H1 (cell line): ENCODE results near the gene TPRG1L. TPM values are rescaled to one million over a fixed set of nuclear protein-coding genes. Genes with fewer than 3 reads are reported as not detected.

Experiments used
- CTCF ChIA-PET: fragments of 300-600 bp; sonication (Branson Sonifier 250); formaldehyde crosslinking; loops from one replicate; lab custom pipeline; 2021; ENCODE audit not compliant: partially characterized antibody; lab: Charles Lee
- POLR2A ChIA-PET: fragments of 300-600 bp; sonication (Branson Sonifier 250); formaldehyde crosslinking; loops from one replicate; lab custom pipeline; 2021; ENCODE audit warnings: inconsistent platforms; ENCODE audit not compliant: partially characterized antibody; lab: Charles Lee
- DNase-seq, 2 experiments: peaks; one replicate each; pipeline versions ENCODE4 v3.0.0 to v3.0.0-alpha.2; 2010 to 2022; ENCODE audit warnings: low spot score in 2 of 2, low read depth in 1 of 2, mixed read lengths in 1 of 2
- FAIRE-seq: peaks from 2 replicates; lab custom pipeline; 2011; peaks lifted over from hg19 to GRCh38; lab: Jason Lieb, UNC
- H2AFZ ChIP-seq: 2 replicates; pipeline ENCODE4 v1.8.1; 2012; ENCODE audit warnings: low read length, inconsistent platforms
- H2AK5ac ChIP-seq: 2 replicates; pipeline ENCODE4 v1.6.1; 2013; ENCODE audit warnings: low read depth, low read length
- H2BK120ac ChIP-seq: replicated peaks from 2 replicates; pipeline ENCODE3; 2013; ENCODE audit warnings: low read depth, low read length, inconsistent platforms
- H2BK12ac ChIP-seq: 2 replicates; pipeline ENCODE4 v1.6.1; 2013; ENCODE audit warnings: low read depth, low read length
- H2BK15ac ChIP-seq: 2 replicates; pipeline ENCODE4 v1.6.1; 2013; ENCODE audit warnings: low read length
- H2BK20ac ChIP-seq: 2 replicates; pipeline ENCODE4 v1.6.1; 2013; ENCODE audit warnings: low read length
- H2BK5ac ChIP-seq: 2 replicates; pipeline ENCODE4 v1.6.1; 2013; ENCODE audit warnings: low read depth, low read length
- H3K14ac ChIP-seq: 2 replicates; pipeline ENCODE4 v1.6.1; 2013; ENCODE audit warnings: inconsistent platforms; ENCODE audit not compliant: insufficient read length
- H3K18ac ChIP-seq: 2 replicates; pipeline ENCODE4 v1.6.1; 2013; ENCODE audit warnings: low read length; ENCODE audit errors: extremely low read depth
- H3K23ac ChIP-seq: 2 replicates; pipeline ENCODE4 v1.6.1; 2013; ENCODE audit warnings: inconsistent platforms; ENCODE audit not compliant: insufficient read length
- H3K23me2 ChIP-seq: 2 replicates; pipeline ENCODE4 v1.6.1; 2013; ENCODE audit warnings: low read depth, low read length
- H3K27ac ChIP-seq: 2 replicates; pipeline ENCODE4 v1.6.1; 2011; ENCODE audit warnings: low read depth, low read length, inconsistent platforms
- H3K27me3 ChIP-seq, 4 experiments: replicated peaks in 1 of 4; 1 replicate in 1 of 4; 2 replicates in 3 of 4; pipeline versions ENCODE4 v1.6.1 to v1.8.1; 2011 to 2013; ENCODE audit warnings: low read length in 3 of 4, mild to moderate bottlenecking in 3 of 4, inconsistent platforms in 2 of 4, mixed read lengths in 2 of 4, moderate library complexity in 1 of 4; ENCODE audit not compliant: control insufficient read depth in 3 of 4, insufficient read depth in 3 of 4; ENCODE audit errors: extremely low read depth in 1 of 4
- H3K36me3 ChIP-seq, 4 experiments: 2 replicates each; pipeline versions ENCODE4 v1.6.1 to v1.8.1; 2011 to 2013; ENCODE audit warnings: mild to moderate bottlenecking in 4 of 4, low read length in 3 of 4, moderate library complexity in 2 of 4, control low read depth in 1 of 4, inconsistent platforms in 1 of 4; ENCODE audit not compliant: insufficient read depth in 4 of 4, control insufficient read depth in 2 of 4
- H3K4ac ChIP-seq: replicated peaks from 2 replicates; pipeline ENCODE3; 2013; ENCODE audit warnings: low read length, low read depth, mixed read lengths, inconsistent platforms; ENCODE audit not compliant: insufficient read length
- H3K4me1 ChIP-seq, 4 experiments: replicated peaks in 1 of 4; 1 replicate in 1 of 4; 2 replicates in 3 of 4; pipeline versions ENCODE4 v1.6.1 to v1.8.1; 2011 to 2013; ENCODE audit warnings: low read length in 3 of 4, inconsistent platforms in 2 of 4, mixed read lengths in 1 of 4; ENCODE audit not compliant: insufficient read depth in 4 of 4, control insufficient read depth in 3 of 4
- H3K4me2 ChIP-seq, 2 experiments: 2 replicates each; pipeline versions ENCODE4 v1.6.1 to v1.8.1; 2011 to 2013; ENCODE audit warnings: low read depth in 2 of 2, low read length in 2 of 2, control low read depth in 1 of 2, inconsistent platforms in 1 of 2, mild to moderate bottlenecking in 1 of 2; ENCODE audit not compliant: insufficient read depth in 1 of 2
- H3K4me3 ChIP-seq, 4 experiments: fragments of 200-600, 300-600 bp in 1 of 4; sonication (generic), shearing (Covaris generic), sonication (Bioruptor Twin) in 1 of 4; 2 replicates each; pipeline versions ENCODE4 v1.5.1 to v1.8.1; 2011 to 2016; ENCODE audit warnings: low read length in 4 of 4, low read depth in 3 of 4, control low read depth in 2 of 4, inconsistent platforms in 2 of 4, mild to moderate bottlenecking in 2 of 4, mixed read lengths in 1 of 4, moderate library complexity in 1 of 4; ENCODE audit not compliant: insufficient read depth in 2 of 4; ENCODE audit errors: extremely low read depth in 1 of 4
- H3K56ac ChIP-seq: replicated peaks from 2 replicates; pipeline ENCODE3; 2013; ENCODE audit warnings: low read depth, mild to moderate bottlenecking, mixed read lengths, low read length, inconsistent platforms; ENCODE audit not compliant: insufficient read length
- H3K79me1 ChIP-seq: 2 replicates; pipeline ENCODE4 v1.6.1; 2013; ENCODE audit warnings: low read depth, low read length, control low read depth
- H3K79me2 ChIP-seq, 2 experiments: 2 replicates each; pipeline versions ENCODE4 v1.6.1 to v1.8.1; 2012 to 2013; ENCODE audit warnings: low read length in 2 of 2, mild to moderate bottlenecking in 2 of 2, inconsistent platforms in 1 of 2; ENCODE audit not compliant: insufficient read depth in 2 of 2, control insufficient read depth in 1 of 2
- H3K9ac ChIP-seq, 4 experiments: replicated peaks in 1 of 4; 1 replicate in 1 of 4; 2 replicates in 3 of 4; pipeline versions ENCODE4 v1.6.1 to v1.8.1; 2011 to 2013; ENCODE audit warnings: low read depth in 3 of 4, low read length in 3 of 4, control low read depth in 2 of 4, mild to moderate bottlenecking in 2 of 4, moderate library complexity in 2 of 4, inconsistent platforms in 1 of 4; ENCODE audit errors: extremely low read depth in 1 of 4
- H3K9me3 ChIP-seq, 2 experiments: 2 replicates each; pipeline versions ENCODE4 v1.6.1 to v1.8.1; 2012 to 2013; ENCODE audit warnings: mild to moderate bottlenecking in 2 of 2, moderate library complexity in 2 of 2, control low read depth in 1 of 2, inconsistent platforms in 1 of 2, low read depth in 1 of 2, low read length in 1 of 2, mixed read lengths in 1 of 2; ENCODE audit not compliant: insufficient read depth in 2 of 2
- H4K20me1 ChIP-seq, 2 experiments: replicated peaks in 1 of 2; 2 replicates each; pipeline versions ENCODE3 to v1.8.1; 2011 to 2013; ENCODE audit warnings: inconsistent platforms in 2 of 2, low read length in 2 of 2, mild to moderate bottlenecking in 1 of 2; ENCODE audit not compliant: insufficient read depth in 2 of 2, control insufficient read depth in 1 of 2
- H4K5ac ChIP-seq: 2 replicates; pipeline ENCODE4 v1.6.1; 2013; ENCODE audit warnings: low read length, low read depth, mixed read lengths, inconsistent platforms; ENCODE audit not compliant: insufficient read length
- H4K8ac ChIP-seq: 2 replicates; pipeline ENCODE4 v1.8.0; 2013; ENCODE audit warnings: mild to moderate bottlenecking, moderate library complexity, low read length, inconsistent platforms; ENCODE audit not compliant: insufficient read depth; ENCODE audit errors: extremely low read depth
- H4K91ac ChIP-seq: replicated peaks from 2 replicates; pipeline ENCODE3; 2013; ENCODE audit warnings: low read length, mixed read lengths, inconsistent platforms; ENCODE audit not compliant: insufficient read length
- BACH1 ChIP-seq: IDR thresholded peaks from 2 replicates; pipeline ENCODE4 v1.6.1; 2012; ENCODE audit warnings: low read length, improper control_type of control experiment
- E2F6 ChIP-seq: IDR thresholded peaks from 2 replicates; pipeline ENCODE4 v1.6.1; 2012; ENCODE audit warnings: inconsistent platforms
- GABPA ChIP-seq: IDR thresholded peaks from 2 replicates; pipeline ENCODE4 v1.6.1; 2011; ENCODE audit warnings: mild to moderate bottlenecking, low read length, moderate library complexity, borderline replicate concordance; ENCODE audit not compliant: insufficient read depth
- JUN ChIP-seq: IDR thresholded peaks from 2 replicates; pipeline ENCODE4 v1.6.1; 2011; ENCODE audit warnings: low read depth, mild to moderate bottlenecking, improper control_type of control experiment, low read length
- KDM1A ChIP-seq: fragments of 200-600, 300-600 bp; sonication (generic); IDR thresholded peaks from 2 replicates; pipeline ENCODE4 v1.7.1; 2016; ENCODE audit warnings: mild to moderate bottlenecking, low read length, borderline replicate concordance
- KDM4A ChIP-seq: IDR thresholded peaks from one replicate; pipeline ENCODE4 v1.7.1; 2012; ENCODE audit warnings: low read depth, mild to moderate bottlenecking, moderate library complexity, low read length, inconsistent platforms; ENCODE audit not compliant: severe bottlenecking
- NANOG ChIP-seq: IDR thresholded peaks from 2 replicates; pipeline ENCODE4 v1.6.1; 2011; ENCODE audit warnings: low read length, low read depth, mild to moderate bottlenecking, inconsistent platforms; ENCODE audit not compliant: insufficient read depth, poor library complexity, severe bottlenecking
- RFX5 ChIP-seq: IDR thresholded peaks from 2 replicates; pipeline ENCODE4 v1.6.1; 2011; ENCODE audit warnings: low read depth, low read length, improper control_type of control experiment, borderline replicate concordance
- TCF12 ChIP-seq: IDR thresholded peaks from 2 replicates; pipeline ENCODE4 v1.6.1; 2011; ENCODE audit warnings: low read depth, mild to moderate bottlenecking, low read length
- WGBS, 2 experiments: shearing (Covaris generic) in 1 of 2; methylation state at CpG; one replicate each; pipeline versions ENCODE4 v1.1.6 to v1.1.7; 2013 to 2015; ENCODE audit warnings: low lambda C conversion rate in 2 of 2, mixed read lengths in 2 of 2, inconsistent platforms in 1 of 2, low coverage in 1 of 2, missing lambda C conversion rate in 1 of 2; ENCODE audit not compliant: insufficient replicate concordance in 2 of 2, insufficient coverage in 1 of 2, insufficient read length in 1 of 2; ENCODE audit errors: extremely low coverage in 1 of 2, missing lambda C conversion rate in 1 of 2; 5-methylcytosine and 5-hydroxymethylcytosine counted together
- polyA plus RNA-seq, 7 experiments: library from polyadenylated mRNA; depleted of rRNA in 3 of 7; stranded (reverse) in 5 of 7; unstranded in 2 of 7; fragments of >200 nt in 5 of 7; fragments of 200-250 nt in 2 of 7; gene quantifications; 1 replicate in 5 of 7; 2 replicates in 1 of 7; 4 replicates in 1 of 7; pipeline versions ENCODE4 v1.2.1 to v1.2.3, GENCODE V29; 2011 to 2013; ENCODE audit warnings: missing spikeins in 2 of 7, mixed read lengths in 2 of 7
- total RNA-seq: library from RNA; stranded (reverse); fragmentation: NEBNext Ultra II Directional; extraction: Animal tissue kit (Norgen Biotek cat#: 25700); gene quantifications from 2 replicates; pipeline ENCODE4 v1.2.1, GENCODE V29; 2021

The TPRG1L gene
- total and polyA plus RNA-seq, 2 of the 8 experiments (the other 6 are each of a cell fraction or from before 2014, with no cell fraction given): 21.7 to 22.3 TPM

DNA sequence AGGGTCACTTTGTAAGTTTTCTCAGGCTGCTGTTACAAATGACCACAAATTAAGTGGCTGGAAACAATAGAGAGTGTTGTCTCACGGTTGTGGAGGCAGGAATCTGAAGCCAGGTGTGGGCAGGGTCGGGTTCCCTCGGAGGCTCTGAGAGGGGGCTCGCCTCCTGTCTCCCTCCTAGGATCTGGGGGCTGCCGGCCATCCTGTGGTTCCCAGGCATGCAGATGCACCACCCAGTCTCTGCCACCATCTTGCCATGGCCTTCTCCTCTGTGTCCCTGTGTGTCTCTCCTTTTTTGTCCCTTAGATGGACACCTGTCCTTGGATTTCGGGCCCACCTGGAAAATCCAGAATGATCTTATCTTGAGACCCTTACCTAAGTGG lies 32.3 kb downstream of the TPRG1L start:
- Histone ChIP-seq H3K79me2 (no peaks in the 10 kb centered on the region), H3K9ac (no peak overlapping the region), H3K9me3 (no peaks in the 10 kb centered on the region), H3K36me3 (peaks cover 0 to 4% (median 0%) of the 10 kb centered on the region in 4 experiments; a peak in 1 of 8 replicates), H2BK120ac (no peak overlapping the region), H4K5ac (no peak overlapping the region), H4K91ac (no peak overlapping the region), H2AFZ (no peak overlapping the region), H3K14ac (no peak overlapping the region), H3K23me2 (peaks cover 5% of the 10 kb centered on the region; the same call in 1 of the 2 replicates), H3K79me1 (no peaks in the 10 kb centered on the region), H3K4me2 (no peak overlapping the region), H3K4me3 (no peak overlapping the region), H2AK5ac (no peak overlapping the region), H3K4me1 (peaks cover 0 to 7% (median 4%) of the 10 kb centered on the region in 4 experiments; a peak in 5 of 7 replicates), H3K4ac (no peak overlapping the region), H3K18ac (no peak overlapping the region), H3K23ac (no peak overlapping the region), H2BK15ac (no peak overlapping the region), H2BK20ac (no peak overlapping the region), H4K8ac (no peak overlapping the region), H3K56ac (no peak overlapping the region), H2BK12ac (no peak overlapping the region), H4K20me1 (no peaks in the 10 kb centered on the region), H3K27me3 (peaks cover 28 to 50% (median 45%) of the 10 kb centered on the region in 4 experiments), H3K27ac (no peak overlapping the region), H2BK5ac (no peak overlapping the region)
- ChIA-PET CTCF (interaction anchor here (1.2 to 1.8 kb wide), 2 partner anchors 10 to 38 kb away, joined by 3 to 7 read pairs; no protein-coding TSS in a partner anchor), POLR2A (interaction anchor here (1.3 kb wide), 1 partner anchor 54 kb away, joined by 4 read pairs; no protein-coding TSS in a partner anchor)
- FAIRE-seq (no peak), DNase-seq (no peak)
- TF ChIP-seq JUN (no peak), NANOG (no peak), RFX5 (no peak), GABPA (no peak), E2F6 (no peak), KDM1A (no peak), KDM4A (no peak), TCF12 (no peak), BACH1 (no peak)
- 84% methylated on average over 6 of the region's 6 CpGs; no CpG with 5 or more reads in 1 of the 2 experiments for WGBS, 2 experiments
